ENCODE results near the gene PEX11G. TPM values are rescaled to one million over a fixed set of nuclear protein-coding genes. Genes with fewer than 3 reads are reported as not detected.
A peak's percentile ranks its signal among the peaks of the same experiment; 100 is the strongest.

Gene PEX11G
- total and polyA plus RNA-seq, 9 of the 15 experiments (the other 6 are each of a cell fraction or from before 2014, with no cell fraction given): 0.07 to 3.2 (median 0.70) TPM; not detected in 1

DNA sequence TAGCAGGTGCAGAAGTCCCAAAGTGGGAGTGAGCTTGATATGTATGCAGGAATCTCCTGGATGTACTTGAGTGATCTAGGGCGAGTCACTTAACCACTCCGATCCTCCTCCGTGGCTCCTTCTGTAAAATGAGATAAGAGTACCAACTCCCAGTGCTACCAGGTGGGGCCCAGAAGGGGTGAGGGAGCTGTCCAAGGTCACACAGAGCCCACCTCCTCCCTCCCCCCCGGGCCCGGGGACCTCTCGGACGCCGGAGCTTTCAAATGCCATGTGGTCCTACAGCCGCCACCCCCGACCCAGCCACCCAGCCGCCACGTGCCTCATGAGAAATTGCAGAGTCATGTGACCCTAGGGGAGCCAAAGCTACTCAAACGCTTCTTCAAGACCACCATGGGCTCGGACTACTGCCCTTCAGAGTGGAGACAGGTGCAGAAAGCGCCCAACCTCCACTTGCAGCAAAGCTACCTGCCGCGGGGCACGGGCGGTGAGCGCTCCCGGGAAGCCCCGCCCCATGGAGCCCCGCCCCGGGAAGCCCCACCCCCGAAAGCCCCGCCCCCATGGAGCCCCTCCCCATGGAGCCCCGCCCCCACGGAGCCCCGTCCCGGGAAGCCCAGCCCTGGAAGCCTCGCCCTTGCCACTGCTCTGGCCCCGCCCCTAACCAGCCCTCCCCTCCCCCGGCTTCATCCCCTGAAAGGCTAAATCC is 17.0 kb upstream of the PEX11G start (continued):
- TF ChIP-seq, protein P1, sequence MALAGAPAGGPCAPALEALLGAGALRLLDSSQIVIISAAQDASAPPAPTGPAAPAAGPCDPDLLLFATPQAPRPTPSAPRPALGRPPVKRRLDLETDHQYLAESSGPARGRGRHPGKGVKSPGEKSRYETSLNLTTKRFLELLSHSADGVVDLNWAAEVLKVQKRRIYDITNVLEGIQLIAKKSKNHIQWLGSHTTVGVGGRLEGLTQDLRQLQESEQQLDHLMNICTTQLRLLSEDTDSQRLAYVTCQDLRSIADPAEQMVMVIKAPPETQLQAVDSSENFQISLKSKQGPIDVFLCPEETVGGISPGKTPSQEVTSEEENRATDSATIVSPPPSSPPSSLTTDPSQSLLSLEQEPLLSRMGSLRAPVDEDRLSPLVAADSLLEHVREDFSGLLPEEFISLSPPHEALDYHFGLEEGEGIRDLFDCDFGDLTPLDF (CRISPR knock-in tag; IDR thresholded peaks at IDR 0.05): no peak
- TF ChIP-seq DDX20 (tag; IDR thresholded peaks at IDR 0.05; ENCODE audit: low read depth) (no peak), PHB (CRISPR knock-in tag; IDR thresholded peaks at IDR 0.05) (no peak), ZZZ3 (IDR thresholded peaks at IDR 0.05) (no peak), HDAC2 (IDR thresholded peaks at IDR 0.05) (peak; percentile 80), TBP (optimal IDR thresholded peaks at IDR 0.05; ENCODE audit: low read depth, low read length) (peak; percentile 9), ESRRA (IDR thresholded peaks at IDR 0.05; ENCODE audit: borderline replicate concordance, low read depth) (0 out of 2 replicates have a peak, but pooled peaks have one; percentile 36), PHF8 (IDR thresholded peaks at IDR 0.05; ENCODE audit: borderline replicate concordance, low read length) (peak; percentile 62; the same call in 1 of the 2 replicates), ARID1B (IDR thresholded peaks at IDR 0.05) (peak; percentile 74), RAD51 (IDR thresholded peaks at IDR 0.05; ENCODE audit: borderline replicate concordance, low read depth) (peak; percentile 85), ZNF212 (CRISPR knock-in tag; IDR thresholded peaks at IDR 0.05) (no peak), POLR2AphosphoS5 (IDR thresholded peaks at IDR 0.05; ENCODE audit: control insufficient read depth, insufficient read depth, low read depth, low read length) (no peak), SUPT5H (IDR thresholded peaks at IDR 0.05) (peak; percentile 49; the same call in 1 of the 2 replicates), ETS1 (conservative IDR thresholded peaks at IDR 0.05; ENCODE audit: control insufficient read depth, low read depth, low read length) (0 out of 2 replicates have a peak, but pooled peaks have one; percentile 23), TAF9B (IDR thresholded peaks at IDR 0.05; ENCODE audit: partially characterized antibody) (no peak), CXXC5 (CRISPR knock-in tag; IDR thresholded peaks at IDR 0.05) (peak; percentile 33), ZNF444 (CRISPR knock-in tag; IDR thresholded peaks at IDR 0.05) (no peak)
- TF ChIP-seq, protein P2, sequence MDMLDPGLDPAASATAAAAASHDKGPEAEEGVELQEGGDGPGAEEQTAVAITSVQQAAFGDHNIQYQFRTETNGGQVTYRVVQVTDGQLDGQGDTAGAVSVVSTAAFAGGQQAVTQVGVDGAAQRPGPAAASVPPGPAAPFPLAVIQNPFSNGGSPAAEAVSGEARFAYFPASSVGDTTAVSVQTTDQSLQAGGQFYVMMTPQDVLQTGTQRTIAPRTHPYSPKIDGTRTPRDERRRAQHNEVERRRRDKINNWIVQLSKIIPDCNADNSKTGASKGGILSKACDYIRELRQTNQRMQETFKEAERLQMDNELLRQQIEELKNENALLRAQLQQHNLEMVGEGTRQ (CRISPR knock-in tag; IDR thresholded peaks at IDR 0.05): peak; percentile 82
- TF ChIP-seq, protein P3, sequence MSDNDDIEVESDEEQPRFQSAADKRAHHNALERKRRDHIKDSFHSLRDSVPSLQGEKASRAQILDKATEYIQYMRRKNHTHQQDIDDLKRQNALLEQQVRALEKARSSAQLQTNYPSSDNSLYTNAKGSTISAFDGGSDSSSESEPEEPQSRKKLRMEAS (CRISPR knock-in tag; IDR thresholded peaks at IDR 0.05): peak; percentile 94
- TF ChIP-seq, protein P4, sequence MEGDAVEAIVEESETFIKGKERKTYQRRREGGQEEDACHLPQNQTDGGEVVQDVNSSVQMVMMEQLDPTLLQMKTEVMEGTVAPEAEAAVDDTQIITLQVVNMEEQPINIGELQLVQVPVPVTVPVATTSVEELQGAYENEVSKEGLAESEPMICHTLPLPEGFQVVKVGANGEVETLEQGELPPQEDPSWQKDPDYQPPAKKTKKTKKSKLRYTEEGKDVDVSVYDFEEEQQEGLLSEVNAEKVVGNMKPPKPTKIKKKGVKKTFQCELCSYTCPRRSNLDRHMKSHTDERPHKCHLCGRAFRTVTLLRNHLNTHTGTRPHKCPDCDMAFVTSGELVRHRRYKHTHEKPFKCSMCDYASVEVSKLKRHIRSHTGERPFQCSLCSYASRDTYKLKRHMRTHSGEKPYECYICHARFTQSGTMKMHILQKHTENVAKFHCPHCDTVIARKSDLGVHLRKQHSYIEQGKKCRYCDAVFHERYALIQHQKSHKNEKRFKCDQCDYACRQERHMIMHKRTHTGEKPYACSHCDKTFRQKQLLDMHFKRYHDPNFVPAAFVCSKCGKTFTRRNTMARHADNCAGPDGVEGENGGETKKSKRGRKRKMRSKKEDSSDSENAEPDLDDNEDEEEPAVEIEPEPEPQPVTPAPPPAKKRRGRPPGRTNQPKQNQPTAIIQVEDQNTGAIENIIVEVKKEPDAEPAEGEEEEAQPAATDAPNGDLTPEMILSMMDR (IDR thresholded peaks at IDR 0.05 in 2 of 3, conservative IDR thresholded peaks at IDR 0.05 in 1 of 3; ENCODE audit: insufficient read depth in 2 of 3, low read depth in 1 of 3, low read length in 3 of 3): no peak

Data from K562 (cell line).